Natural killer cell treated with Interleukin-12 subunit alpha and Interleukin-12 subunit beta and Interleukin-15 and Interleukin-18, amount 100 ng/mL, for 72 hours (primary cell): Measurements from ENCODE around the gene ADH6. TPM values are rescaled to one million over a fixed set of nuclear protein-coding genes. Genes with fewer than 3 reads are reported as not detected.
"Not testable (repeated sequence)": the region's sequence is repeated elsewhere in the genome, so short reads cannot be mapped to it uniquely, and the experiment has no call there.

ENCODE experiments used
- ATAC-seq, 2 donors: fragments of 150-1000 bp; cut with Tn5 transposase in 1 of 2; sonication (Bioruptor Pico), chemical (Tn5 transposase) in 1 of 2; 2 replicates each; pipeline ENCODE4 v1.10.0; 2021
- DNase-seq: peaks from one replicate; pipeline ENCODE4 v3.0.0; 2022; ENCODE audit warnings: low spot score
- H3K27ac Mint-ChIP-seq, 2 donors: 1 replicate in 1 of 2; 2 replicates in 1 of 2; pipeline ENCODE4 v1.8.0; 2022; ENCODE audit warnings: mixed read lengths in 2 of 2, mild to moderate bottlenecking in 1 of 2, moderate library complexity in 1 of 2
- H3K27me3 Mint-ChIP-seq, 2 donors: 1 replicate in 1 of 2; 2 replicates in 1 of 2; pipeline ENCODE4 v1.8.0; 2022; ENCODE audit warnings: mixed read lengths in 2 of 2
- H3K36me3 Mint-ChIP-seq: one replicate; pipeline ENCODE4 v1.8.0; 2022; ENCODE audit warnings: mixed read lengths
- H3K4me1 Mint-ChIP-seq, 2 donors: 1 replicate in 1 of 2; 2 replicates in 1 of 2; pipeline ENCODE4 v1.8.0; 2022; ENCODE audit warnings: low read depth in 2 of 2, mixed read lengths in 2 of 2, mild to moderate bottlenecking in 1 of 2
- H3K4me3 Mint-ChIP-seq: one replicate; pipeline ENCODE4 v1.8.0; 2022; ENCODE audit warnings: mixed read lengths
- H3K9me3 Mint-ChIP-seq: 2 replicates; pipeline ENCODE4 v1.8.0; 2022; ENCODE audit warnings: mixed read lengths
- total RNA-seq, 2 donors: library from RNA; stranded (reverse); gene quantifications; one replicate each; pipeline ENCODE4 v1.2.3, GENCODE V29; 2022

Gene ADH6
- total RNA-seq = not detected

DNA sequence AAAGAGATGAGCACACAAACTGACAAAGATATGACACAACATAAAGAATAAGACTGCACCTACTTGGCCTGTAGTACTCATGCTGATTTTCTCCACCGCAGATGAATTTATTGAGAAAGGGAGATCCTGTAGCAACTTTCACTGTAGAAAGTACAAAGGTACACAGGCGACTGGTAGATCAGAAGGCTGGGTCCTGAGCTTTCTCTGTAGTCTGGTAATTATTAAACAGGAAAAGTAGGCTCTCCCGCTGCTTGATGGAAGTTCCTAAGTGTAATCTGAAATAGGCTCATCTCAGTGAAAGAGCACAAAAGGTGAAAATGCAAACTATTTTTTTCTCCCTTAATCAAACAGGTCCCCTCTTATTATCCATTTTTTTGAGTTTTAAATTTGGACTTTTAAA is at the start of gene ADH6:
Gene ADH6, minus strand, starts transcription at position 175 of the 400 bp plus-strand sequence. Its CDS starts 94 bp downstream, at position 81.
- H3K36me3 Mint-ChIP-seq = no peaks in the 10 kb centered on the region
- no peak within 1 kb of the TSS for H3K27ac Mint-ChIP-seq
- no peaks in the 10 kb centered on the region for H3K4me1 Mint-ChIP-seq
- no peak for DNase-seq
- ATAC-seq = no peak
- peaks cover 3% of the 10 kb centered on the region for H3K9me3 Mint-ChIP-seq
- H3K27me3 Mint-ChIP-seq = no peaks in the 10 kb centered on the region
- no peak within 1 kb of the TSS for H3K4me3 Mint-ChIP-seq

GRCh38 chr4:99264927-99265326 is 45.9 kb upstream of the ADH6 start:
- H3K4me3 Mint-ChIP-seq = no peak overlapping the region
- DNase-seq (no peak), ATAC-seq (no peak)
- H3K27ac Mint-ChIP-seq = no peak overlapping the region
- H3K36me3 Mint-ChIP-seq = peaks cover 22% of the 10 kb centered on the region
- peaks cover 0 to 8% of the 10 kb centered on the region in 2 donors for H3K27me3 Mint-ChIP-seq
- H3K4me1 Mint-ChIP-seq = no peaks in the 10 kb centered on the region
- peaks cover 15% of the 10 kb centered on the region for H3K9me3 Mint-ChIP-seq

DNA sequence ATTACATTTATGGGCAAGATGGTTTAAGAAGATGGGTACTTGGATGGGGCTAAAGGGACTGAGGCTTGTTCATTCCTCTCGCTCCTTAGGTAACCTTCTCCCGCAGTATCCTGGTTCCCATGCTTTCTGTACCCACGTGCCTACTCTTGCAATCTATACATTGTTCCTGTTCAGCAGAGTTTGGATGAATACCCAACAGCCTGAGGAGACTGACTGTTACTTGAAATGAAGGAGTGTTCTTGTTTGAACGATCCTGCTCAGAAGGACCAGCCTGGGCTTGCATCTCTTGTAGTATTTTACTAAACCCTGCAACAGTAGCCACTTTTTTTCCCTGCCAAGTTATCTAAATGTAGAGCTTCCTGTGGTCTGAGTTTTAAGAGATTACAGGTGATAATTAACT is 33.7 kb upstream of the ADH6 start:
- ATAC-seq = no peak
- Mint-ChIP-seq H3K4me1 (no peaks in the 10 kb centered on the region), H3K9me3 (peaks cover 12% of the 10 kb centered on the region), H3K27me3 (no peaks in the 10 kb centered on the region), H3K4me3 (no peak overlapping the region), H3K27ac (no peak overlapping the region), H3K36me3 (no peaks in the 10 kb centered on the region)
- DNase-seq = no peak

DNA sequence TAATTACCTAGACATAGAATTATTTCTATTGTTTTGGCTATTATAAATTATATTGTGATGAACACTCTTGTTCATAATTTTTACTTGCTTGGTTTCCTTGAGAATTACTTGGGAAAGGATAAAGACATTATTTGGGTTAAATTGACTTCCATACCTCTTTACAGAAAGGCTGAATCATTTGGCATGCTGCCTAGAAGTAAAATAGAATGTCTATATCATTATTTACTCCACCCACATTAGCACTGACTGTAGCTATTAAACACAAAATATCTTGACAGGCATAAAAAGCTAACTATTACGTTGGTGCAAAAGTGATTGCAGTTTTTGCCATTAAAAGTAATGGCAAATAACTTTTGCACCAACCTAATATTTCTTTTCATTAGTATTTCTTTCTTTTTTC is 29.7 kb upstream of the ADH6 start:
- H3K9me3 Mint-ChIP-seq = peaks cover 19% of the 10 kb centered on the region
- no peak overlapping the region for H3K4me3 Mint-ChIP-seq
- peaks cover 11% of the 10 kb centered on the region for H3K36me3 Mint-ChIP-seq
- no peaks in the 10 kb centered on the region for H3K27me3 Mint-ChIP-seq
- no peak overlapping the region for H3K27ac Mint-ChIP-seq
- DNase-seq = no peak
- no peaks in the 10 kb centered on the region for H3K4me1 Mint-ChIP-seq
- ATAC-seq = no peak

DNA sequence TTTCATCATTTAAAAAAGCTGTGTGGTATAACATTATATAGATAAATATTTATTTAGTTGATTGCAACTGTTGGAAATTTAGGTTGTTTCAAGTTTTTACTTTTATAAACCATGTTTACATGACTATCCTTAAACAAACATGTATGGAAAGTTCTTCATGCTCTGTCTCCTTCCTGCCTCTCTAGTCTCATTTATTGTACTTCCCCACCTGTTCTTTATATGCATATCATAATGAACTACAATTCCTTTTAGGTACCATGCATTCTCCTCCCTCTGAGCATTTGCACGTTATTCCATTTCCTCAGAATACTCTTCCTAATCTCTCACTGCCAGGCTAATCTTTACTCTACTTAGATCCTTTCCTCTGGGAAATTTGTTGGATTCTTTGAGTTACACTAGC is 16.9 kb upstream of the ADH6 start:
- DNase-seq (no peak), ATAC-seq (no peak)
- Mint-ChIP-seq H3K9me3 (peaks cover 15% of the 10 kb centered on the region), H3K4me3 (no peak overlapping the region), H3K27ac (no peak overlapping the region), H3K4me1 (no peaks in the 10 kb centered on the region), H3K36me3 (peaks cover 6% of the 10 kb centered on the region), H3K27me3 (peaks cover 0 to 8% of the 10 kb centered on the region in 2 donors)

GRCh38 chr4:99234331-99235010 is 15.4 kb upstream of the ADH6 start:
- Mint-ChIP-seq H3K4me3 (no peak overlapping the region), H3K36me3 (peaks cover 13% of the 10 kb centered on the region), H3K27ac (no peak overlapping the region), H3K9me3 (peaks cover 21% of the 10 kb centered on the region), H3K4me1 (peaks cover 0 to 6% of the 10 kb centered on the region in 2 donors), H3K27me3 (peaks cover 0 to 8% of the 10 kb centered on the region in 2 donors)
- ATAC-seq (no peak), DNase-seq (no peak)

DNA sequence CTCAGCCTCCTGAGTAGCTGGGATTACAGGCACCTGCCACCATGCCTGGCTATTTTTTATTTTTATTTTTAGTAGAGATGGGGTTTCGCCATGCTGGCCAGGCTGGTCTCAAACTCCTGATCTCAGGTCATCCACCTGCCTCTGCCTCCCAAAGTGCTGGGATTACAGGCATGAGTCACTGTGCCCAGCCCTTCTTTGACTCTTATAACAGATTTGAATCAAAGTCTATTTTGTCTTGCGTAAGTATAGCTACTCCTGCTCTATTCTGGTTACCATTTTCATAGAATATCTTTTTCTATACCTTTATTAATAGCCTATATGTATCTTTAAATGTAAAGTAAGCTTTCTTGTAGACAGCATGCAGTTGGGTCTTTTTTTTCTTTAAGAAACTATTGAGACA is 14.4 kb upstream of the ADH6 start:
- Mint-ChIP-seq H3K9me3 (peaks cover 21% of the 10 kb centered on the region), H3K36me3 (peaks cover 12% of the 10 kb centered on the region)
- H3K27ac Mint-ChIP-seq, H3K27me3 Mint-ChIP-seq, ATAC-seq, H3K4me1 Mint-ChIP-seq, DNase-seq, H3K4me3 Mint-ChIP-seq: not testable (repeated sequence)

DNA sequence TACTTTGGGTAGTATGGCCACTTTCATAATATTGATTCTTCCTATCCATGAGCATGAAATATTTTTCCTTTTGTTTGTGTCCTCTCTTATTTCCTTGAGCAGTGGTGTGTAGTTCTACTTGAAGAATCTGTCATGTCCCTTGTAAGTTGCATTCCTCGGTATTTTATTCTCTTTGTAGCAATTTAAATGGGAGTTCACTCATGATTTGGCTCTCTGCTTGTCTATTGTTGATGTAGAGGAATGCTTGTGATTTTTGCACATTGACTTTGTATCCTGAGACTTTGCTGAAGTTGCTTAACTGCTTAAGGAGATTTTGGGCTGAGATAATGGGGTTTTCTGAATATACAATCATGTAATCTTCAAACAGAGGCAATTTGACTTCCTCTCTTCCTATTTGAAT is 9.7 kb upstream of the ADH6 start:
- ATAC-seq, H3K36me3 Mint-ChIP-seq, DNase-seq, H3K27me3 Mint-ChIP-seq, H3K4me1 Mint-ChIP-seq, H3K9me3 Mint-ChIP-seq, H3K27ac Mint-ChIP-seq, H3K4me3 Mint-ChIP-seq: not testable (repeated sequence)

DNA sequence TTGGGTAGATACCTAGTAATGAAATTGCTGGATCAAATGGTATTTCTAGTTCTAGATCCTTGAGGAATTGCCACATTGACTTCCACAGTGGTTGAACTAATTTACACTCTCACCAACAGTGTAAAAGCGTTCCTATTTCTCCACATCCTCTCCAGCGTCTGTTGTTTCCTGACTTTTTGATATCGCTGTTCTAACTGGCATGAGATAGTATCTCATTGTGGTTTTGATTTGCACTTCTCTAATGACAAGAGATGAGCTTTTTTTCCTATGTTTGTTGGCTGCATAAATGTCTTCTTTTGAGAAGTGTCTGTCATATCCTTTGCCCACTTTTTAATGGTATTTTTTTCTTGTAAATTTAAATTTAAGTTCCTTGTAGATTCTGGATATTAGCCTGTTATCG is 8.6 kb upstream of the ADH6 start:
- not testable (repeated sequence) for H3K27ac Mint-ChIP-seq, H3K9me3 Mint-ChIP-seq, DNase-seq, H3K27me3 Mint-ChIP-seq, H3K36me3 Mint-ChIP-seq, H3K4me1 Mint-ChIP-seq, H3K4me3 Mint-ChIP-seq, ATAC-seq

GRCh38 chr4:99221980-99222379 is 2.9 kb upstream of the ADH6 start:
- no peaks in the 10 kb centered on the region for H3K36me3 Mint-ChIP-seq
- DNase-seq (no peak), ATAC-seq (no peak)
- H3K27ac Mint-ChIP-seq = no peak overlapping the region
- no peaks in the 10 kb centered on the region for H3K27me3 Mint-ChIP-seq
- H3K4me3 Mint-ChIP-seq = no peak overlapping the region
- H3K9me3 Mint-ChIP-seq = peaks cover 3% of the 10 kb centered on the region
- no peaks in the 10 kb centered on the region for H3K4me1 Mint-ChIP-seq

- no peak for ATAC-seq
- no peaks in the 10 kb centered on the region for H3K27me3 Mint-ChIP-seq
- no peaks in the 10 kb centered on the region for H3K4me1 Mint-ChIP-seq
- H3K4me3 Mint-ChIP-seq = no peak overlapping the region
- no peak for DNase-seq
- no peak overlapping the region for H3K27ac Mint-ChIP-seq
- no peaks in the 10 kb centered on the region for H3K36me3 Mint-ChIP-seq
- peaks cover 3% of the 10 kb centered on the region for H3K9me3 Mint-ChIP-seq
Measured at GRCh38 chr4:99219479-99219878, 433 bp upstream of the ADH6 start.

GRCh38 chr4:99215521-99215920 is 3.5 kb downstream of the ADH6 start:
- Mint-ChIP-seq H3K27ac (no peak overlapping the region), H3K27me3 (peaks cover 3 to 7% of the 10 kb centered on the region in 2 donors), H3K36me3 (no peaks in the 10 kb centered on the region), H3K4me1 (no peaks in the 10 kb centered on the region), H3K9me3 (peaks cover 9% of the 10 kb centered on the region), H3K4me3 (no peak overlapping the region)
- no peak for ATAC-seq
- no peak for DNase-seq

DNA sequence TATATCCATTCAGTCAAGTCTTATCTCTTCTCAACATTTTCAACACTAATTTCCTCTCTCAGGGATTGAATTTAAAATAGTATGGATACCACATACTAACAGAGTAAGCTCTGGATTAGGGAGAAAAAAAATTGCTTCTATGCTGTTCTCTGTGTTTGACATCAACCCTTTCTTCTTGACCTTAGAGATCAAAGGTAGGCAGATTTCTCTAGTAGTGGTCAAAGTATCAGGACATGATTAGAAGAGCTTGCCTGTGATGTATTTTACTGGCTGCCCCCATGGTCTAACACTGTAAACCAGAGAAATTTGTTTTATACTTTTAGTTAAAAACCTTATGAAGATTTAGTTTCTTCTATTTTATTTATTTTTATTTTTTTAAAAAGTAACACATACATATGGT is 8.3 kb downstream of the ADH6 start:
- Mint-ChIP-seq H3K27ac (no peak overlapping the region), H3K27me3 (peaks cover 3 to 7% of the 10 kb centered on the region in 2 donors), H3K4me1 (no peaks in the 10 kb centered on the region), H3K4me3 (no peak overlapping the region), H3K9me3 (peaks cover 6% of the 10 kb centered on the region), H3K36me3 (no peaks in the 10 kb centered on the region)
- ATAC-seq = no peak
- DNase-seq = no peak

- H3K27ac Mint-ChIP-seq = no peak overlapping the region
Measured at GRCh38 chr4:99209671-99210070, 9.4 kb downstream of the ADH6 start.

GRCh38 chr4:99208719-99209075 is 10.3 kb downstream of the ADH6 start:
- DNase-seq (no peak), ATAC-seq (no peak)
- Mint-ChIP-seq H3K4me3 (no peak overlapping the region), H3K27ac (no peak overlapping the region), H3K4me1 (no peaks in the 10 kb centered on the region), H3K36me3 (no peaks in the 10 kb centered on the region), H3K9me3 (peaks cover 4% of the 10 kb centered on the region), H3K27me3 (peaks cover 1 to 4% of the 10 kb centered on the region in 2 donors)

More at GRCh38 chr4:99209671-99210070, 9.4 kb downstream of the ADH6 start:
- DNase-seq = no peak
- Mint-ChIP-seq H3K4me3 (no peak overlapping the region), H3K27me3 (peaks cover 3 to 7% of the 10 kb centered on the region in 2 donors), H3K9me3 (peaks cover 6% of the 10 kb centered on the region), H3K4me1 (no peaks in the 10 kb centered on the region), H3K36me3 (no peaks in the 10 kb centered on the region)
- no peak for ATAC-seq
